ENCODE results near the gene THEM4. TPM values are rescaled to one million over a fixed set of nuclear protein-coding genes. Genes with fewer than 3 reads are reported as not detected.

THEM4 gene
- total RNA-seq, 4 donors from 2014 or later = 5.1 to 15.3 (median 7.0) TPM

- no peak for DNase-seq (ENCODE audit: low spot score in 2 of 2)
- WGBS, 2 donors = 63 to 64% methylated on average over 7 of the region's 7 CpGs
- H3K4me3 ChIP-seq (ENCODE audit: low read depth, poor library complexity, severe bottlenecking) = no peak overlapping the region
- no peak for TF ChIP-seq POLR2A (IDR thresholded peaks at IDR 0.05)
- TF ChIP-seq, protein P1, sequence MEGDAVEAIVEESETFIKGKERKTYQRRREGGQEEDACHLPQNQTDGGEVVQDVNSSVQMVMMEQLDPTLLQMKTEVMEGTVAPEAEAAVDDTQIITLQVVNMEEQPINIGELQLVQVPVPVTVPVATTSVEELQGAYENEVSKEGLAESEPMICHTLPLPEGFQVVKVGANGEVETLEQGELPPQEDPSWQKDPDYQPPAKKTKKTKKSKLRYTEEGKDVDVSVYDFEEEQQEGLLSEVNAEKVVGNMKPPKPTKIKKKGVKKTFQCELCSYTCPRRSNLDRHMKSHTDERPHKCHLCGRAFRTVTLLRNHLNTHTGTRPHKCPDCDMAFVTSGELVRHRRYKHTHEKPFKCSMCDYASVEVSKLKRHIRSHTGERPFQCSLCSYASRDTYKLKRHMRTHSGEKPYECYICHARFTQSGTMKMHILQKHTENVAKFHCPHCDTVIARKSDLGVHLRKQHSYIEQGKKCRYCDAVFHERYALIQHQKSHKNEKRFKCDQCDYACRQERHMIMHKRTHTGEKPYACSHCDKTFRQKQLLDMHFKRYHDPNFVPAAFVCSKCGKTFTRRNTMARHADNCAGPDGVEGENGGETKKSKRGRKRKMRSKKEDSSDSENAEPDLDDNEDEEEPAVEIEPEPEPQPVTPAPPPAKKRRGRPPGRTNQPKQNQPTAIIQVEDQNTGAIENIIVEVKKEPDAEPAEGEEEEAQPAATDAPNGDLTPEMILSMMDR (IDR thresholded peaks at IDR 0.05) = no peak
- intact Hi-C loops (cut with DNase I; ENCODE audit: low total_unique reads) = no loop called here
These were observed 41.4 kb downstream of the THEM4 start for GRCh38 chr1:151867765-151868411.

DNA sequence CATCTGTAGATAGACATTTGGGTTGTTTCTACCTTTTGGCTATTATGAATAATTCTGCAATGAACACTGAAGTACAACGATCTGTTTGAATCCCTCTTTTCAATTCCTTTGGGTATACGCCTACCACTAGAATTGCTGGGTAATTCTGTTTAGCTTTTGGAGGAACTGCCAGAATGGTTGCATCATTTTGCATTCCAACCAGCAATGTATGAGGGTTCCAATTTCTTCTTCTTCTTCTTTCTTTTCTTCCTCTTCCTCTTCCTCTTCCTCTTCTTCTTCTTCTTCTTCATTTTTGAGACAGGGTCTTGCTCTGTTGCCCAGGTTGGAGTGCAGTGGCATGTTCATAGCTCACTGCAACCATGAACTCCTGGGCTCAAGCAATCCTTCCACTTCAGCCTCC lies 42.0 kb downstream of the THEM4 start:
- 43 to 57% methylated on average over 2 of the region's 2 CpGs for WGBS, 2 donors
- H3K4me3 ChIP-seq (ENCODE audit: low read depth, poor library complexity, severe bottlenecking) = no peak overlapping the region
- intact Hi-C loops (cut with DNase I; ENCODE audit: low total_unique reads) = no loop called here
- TF ChIP-seq POLR2A (IDR thresholded peaks at IDR 0.05) = no peak
- TF ChIP-seq, protein P1 (IDR thresholded peaks at IDR 0.05) = no peak
- no peak for DNase-seq (ENCODE audit: low spot score in 2 of 2)

DNA sequence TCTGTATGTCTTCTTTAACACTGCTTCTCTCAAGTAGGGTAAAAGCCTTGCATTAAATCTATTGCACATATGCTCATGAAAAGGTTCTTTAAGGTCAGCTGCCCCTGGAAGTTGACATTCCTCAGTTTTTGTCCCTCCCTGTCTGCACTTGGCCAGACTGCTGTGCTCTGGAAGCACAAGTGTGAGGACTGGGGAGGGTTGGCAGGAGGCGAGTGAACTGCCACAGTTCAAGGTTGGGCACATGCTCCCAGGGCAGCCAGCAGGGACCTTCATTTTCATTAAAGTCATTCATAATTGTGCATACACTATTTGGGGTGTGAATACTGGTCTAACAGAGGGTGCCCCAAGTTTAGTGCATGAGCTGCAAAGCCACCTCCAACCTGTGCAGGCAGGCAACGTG lies 44.9 kb downstream of the THEM4 start:
- no peak for DNase-seq (ENCODE audit: low spot score in 2 of 2)
- intact Hi-C loops (cut with DNase I; ENCODE audit: low total_unique reads) = no loop called here
- TF ChIP-seq, protein P1 (IDR thresholded peaks at IDR 0.05) = no peak
- TF ChIP-seq POLR2A (IDR thresholded peaks at IDR 0.05) = no peak
- WGBS, 2 donors = 21 to 33% methylated on average over 2 of the region's 2 CpGs
- no peak overlapping the region for H3K4me3 ChIP-seq (ENCODE audit: low read depth, poor library complexity, severe bottlenecking)

DNA sequence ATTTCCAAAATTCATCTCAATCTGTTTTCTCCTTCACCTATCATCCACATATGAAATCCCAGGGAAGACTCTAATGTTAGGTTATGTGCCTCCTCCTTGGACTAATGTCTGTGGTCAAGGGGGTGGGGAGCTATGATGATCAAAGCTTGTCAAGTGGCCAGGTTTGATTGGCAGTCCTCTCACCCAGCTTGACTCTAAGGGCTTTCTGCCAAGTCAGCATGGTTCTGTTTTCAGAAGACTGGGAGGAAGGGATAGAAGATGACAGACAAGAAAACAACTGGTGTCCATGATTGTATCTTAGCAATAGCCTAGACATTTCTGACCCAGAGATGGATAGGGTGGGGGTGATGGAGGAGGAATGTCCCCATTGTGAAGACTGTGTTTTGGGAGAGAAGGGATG lies 46.7 kb downstream of the THEM4 start:
- no peak overlapping the region for H3K4me3 ChIP-seq (ENCODE audit: low read depth, poor library complexity, severe bottlenecking)
- no peak for DNase-seq (ENCODE audit: low spot score in 2 of 2)
- intact Hi-C loops (cut with DNase I; ENCODE audit: low total_unique reads) = no loop called here
- TF ChIP-seq, protein P1 (IDR thresholded peaks at IDR 0.05) = no peak
- TF ChIP-seq POLR2A (IDR thresholded peaks at IDR 0.05) = no peak

DNA sequence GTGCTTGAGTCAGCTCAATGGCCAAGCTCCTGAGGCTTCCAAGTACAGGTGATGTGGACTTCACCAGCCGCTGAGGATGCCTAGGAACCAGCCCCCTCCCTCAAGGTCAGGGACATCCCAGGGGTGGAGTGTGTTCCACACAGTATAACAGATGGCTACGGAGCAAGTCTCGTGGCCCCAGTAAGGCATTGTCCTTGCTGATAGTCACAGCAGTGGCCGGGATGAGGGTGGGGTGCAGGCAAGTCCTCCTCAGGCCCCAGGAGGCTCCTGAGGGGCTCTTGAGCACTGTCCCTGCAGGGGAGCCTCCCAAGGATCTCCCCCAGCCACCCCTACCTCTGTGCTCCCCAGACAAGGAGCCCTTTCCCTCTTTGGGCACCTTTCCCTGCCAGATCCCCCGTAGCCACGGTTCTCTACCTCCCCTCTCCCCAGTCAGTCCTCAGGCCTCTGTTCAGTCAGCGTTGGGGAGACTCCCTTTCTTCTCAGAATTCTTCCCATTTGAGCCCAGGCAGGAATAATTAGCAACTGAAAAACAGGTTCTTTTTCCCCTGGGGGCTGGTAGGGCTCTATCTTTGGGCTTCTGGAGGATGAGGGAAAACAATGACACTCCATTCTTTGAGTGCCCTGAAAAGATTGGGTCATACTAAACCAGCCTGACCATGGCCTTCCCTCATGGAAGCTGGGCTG lies 48.7 kb downstream of the THEM4 start:
- 63 to 66% methylated on average over 6 to 7 of the region's 7 CpGs for WGBS, 2 donors
- DNase-seq (ENCODE audit: low spot score in 2 of 2) = no peak
- TF ChIP-seq, protein P1 (IDR thresholded peaks at IDR 0.05) = no peak
- TF ChIP-seq POLR2A (IDR thresholded peaks at IDR 0.05) = no peak
- H3K4me3 ChIP-seq (ENCODE audit: low read depth, poor library complexity, severe bottlenecking) = no peak overlapping the region
- intact Hi-C loops (cut with DNase I; ENCODE audit: low total_unique reads) = no loop called here

Measured in lower leg skin (tissue), 4 donors.